GM18517 (cell line): ENCODE measurements around the gene CYP24A1.
"Not testable (repeated sequence)": the region's sequence is repeated elsewhere in the genome, so short reads cannot be mapped to it uniquely, and the experiment has no call there.

Experiments
- ATAC-seq: cut with Tn5 transposase; IDR thresholded peaks from one replicate; pipeline ENCODE4 v1.9.1; 2021; ENCODE audit warnings: mild to moderate bottlenecking, moderate library complexity; ENCODE audit not compliant: unreplicated experiment

The CYP24A1 gene

DNA sequence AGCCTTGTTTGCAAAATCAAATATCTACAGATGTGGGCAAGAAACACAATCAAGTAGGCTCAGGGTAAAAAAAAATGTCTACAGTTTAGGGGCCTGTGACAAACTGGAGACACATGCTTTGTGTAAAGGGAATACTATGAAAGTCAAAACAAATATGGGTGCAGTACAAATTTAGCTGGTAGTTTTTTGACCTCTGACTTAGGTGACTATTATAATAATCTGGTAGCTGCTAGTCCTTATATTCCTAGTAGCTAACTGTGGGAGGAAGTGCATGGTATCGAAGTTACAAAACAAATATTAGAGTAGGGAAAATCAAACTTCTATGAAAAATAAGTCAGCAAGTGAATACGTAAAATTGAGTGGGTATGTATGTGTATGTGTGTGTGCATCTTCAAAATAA, 35.4 kb downstream of the CYP24A1 start:
- ATAC-seq = no peak

DNA sequence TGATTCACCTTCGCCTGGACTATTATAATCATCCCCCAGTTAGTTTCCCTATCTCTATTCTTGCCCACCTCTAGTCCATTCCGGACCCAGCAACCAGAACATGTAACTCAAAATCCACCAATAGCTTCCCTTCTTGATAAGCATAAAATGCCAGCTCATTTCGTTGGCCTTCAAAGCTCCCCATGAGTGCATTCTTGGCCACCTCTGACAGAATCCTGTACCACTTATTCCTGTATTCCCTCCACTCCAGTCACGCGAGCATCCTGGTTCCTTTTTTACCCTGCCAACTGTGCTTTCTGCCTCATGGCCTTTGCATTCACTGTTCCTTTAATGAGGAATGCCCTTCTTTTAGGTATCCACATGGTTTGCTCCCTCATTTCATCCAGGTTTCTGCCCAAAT, 36.7 kb downstream of the CYP24A1 start:
- ATAC-seq = no peak

DNA sequence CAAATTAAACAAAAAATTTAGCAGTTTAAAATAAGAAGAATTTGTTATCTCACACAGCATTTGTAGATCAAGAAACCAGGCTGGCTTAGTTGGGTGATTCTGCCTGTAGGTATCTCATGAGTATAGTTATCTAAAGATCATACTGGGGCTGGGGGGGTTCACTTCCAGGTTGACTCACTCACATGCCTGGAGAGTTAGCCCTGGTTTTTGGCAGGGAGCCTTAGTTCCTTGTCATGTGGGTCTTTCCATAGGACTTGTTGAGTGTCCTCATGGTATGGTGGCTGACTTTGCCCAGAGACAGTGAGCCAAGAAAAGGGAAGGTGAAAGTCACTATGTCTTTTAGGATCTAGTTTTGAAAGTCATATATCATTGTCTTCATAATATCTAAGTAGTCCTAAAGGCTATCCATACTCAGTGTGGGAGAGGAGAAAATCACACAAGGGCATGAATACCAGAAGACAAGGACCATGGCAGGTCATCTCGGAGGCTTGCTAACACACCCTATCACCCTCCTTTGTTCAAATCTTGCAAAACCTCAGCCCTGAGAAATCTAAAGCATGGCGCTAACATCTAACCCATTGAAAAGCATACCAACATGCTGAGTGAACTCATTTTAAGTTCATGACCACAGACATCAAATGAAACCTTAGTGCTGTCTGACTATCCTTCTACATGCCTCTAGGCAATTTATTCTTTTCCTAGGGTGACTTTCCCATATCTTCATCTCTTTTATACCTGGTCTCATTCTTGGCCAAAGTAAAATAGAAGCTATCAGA, 39.2 kb downstream of the CYP24A1 start:
- ATAC-seq = no peak

DNA sequence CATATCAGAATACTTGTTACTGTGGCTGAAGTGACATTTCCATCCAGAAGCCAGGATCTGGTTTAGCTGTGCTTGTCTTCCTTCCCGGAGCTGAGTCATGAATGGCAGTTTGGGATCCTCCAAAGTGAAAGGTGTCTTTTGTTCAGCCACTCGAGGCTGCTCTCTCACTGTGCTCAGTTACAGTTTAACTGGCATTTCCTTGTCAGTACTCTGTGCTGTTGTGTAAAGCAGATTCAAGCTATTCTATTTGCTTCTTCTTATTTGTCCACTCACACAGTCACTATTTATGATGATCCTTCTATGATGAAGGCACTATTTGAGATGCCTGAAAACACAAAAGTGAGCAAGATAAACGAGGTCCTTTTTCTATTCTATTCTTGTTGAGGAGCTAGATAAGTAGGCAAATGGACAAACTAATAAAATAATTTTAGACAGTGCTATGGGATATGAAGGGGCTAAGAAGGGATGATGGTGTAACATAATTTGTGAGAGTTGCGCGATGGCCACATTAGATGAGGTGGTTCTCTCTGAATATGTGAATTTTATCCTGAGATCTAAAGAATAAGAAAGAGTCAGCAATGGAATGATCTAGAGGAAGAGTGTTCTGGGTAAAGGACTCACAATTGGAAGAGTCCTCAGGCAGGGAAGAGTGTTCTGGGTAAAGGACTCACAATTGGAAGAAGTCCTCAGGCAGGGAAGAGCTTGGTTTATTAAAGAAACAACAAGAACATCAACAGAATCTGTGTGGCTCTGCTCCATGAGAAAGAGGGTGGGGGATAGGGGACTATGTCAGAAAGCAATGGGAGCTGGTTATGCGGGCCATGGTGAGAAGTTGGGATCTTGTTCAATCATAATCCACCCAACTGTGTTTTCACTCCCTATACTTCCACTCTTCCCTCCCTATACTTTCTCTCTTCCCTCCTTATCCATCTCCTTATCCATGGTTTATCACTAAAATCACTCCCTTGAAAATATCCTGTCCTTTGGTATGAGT, 40.1 kb downstream of the CYP24A1 start:
- ATAC-seq = no peak

DNA sequence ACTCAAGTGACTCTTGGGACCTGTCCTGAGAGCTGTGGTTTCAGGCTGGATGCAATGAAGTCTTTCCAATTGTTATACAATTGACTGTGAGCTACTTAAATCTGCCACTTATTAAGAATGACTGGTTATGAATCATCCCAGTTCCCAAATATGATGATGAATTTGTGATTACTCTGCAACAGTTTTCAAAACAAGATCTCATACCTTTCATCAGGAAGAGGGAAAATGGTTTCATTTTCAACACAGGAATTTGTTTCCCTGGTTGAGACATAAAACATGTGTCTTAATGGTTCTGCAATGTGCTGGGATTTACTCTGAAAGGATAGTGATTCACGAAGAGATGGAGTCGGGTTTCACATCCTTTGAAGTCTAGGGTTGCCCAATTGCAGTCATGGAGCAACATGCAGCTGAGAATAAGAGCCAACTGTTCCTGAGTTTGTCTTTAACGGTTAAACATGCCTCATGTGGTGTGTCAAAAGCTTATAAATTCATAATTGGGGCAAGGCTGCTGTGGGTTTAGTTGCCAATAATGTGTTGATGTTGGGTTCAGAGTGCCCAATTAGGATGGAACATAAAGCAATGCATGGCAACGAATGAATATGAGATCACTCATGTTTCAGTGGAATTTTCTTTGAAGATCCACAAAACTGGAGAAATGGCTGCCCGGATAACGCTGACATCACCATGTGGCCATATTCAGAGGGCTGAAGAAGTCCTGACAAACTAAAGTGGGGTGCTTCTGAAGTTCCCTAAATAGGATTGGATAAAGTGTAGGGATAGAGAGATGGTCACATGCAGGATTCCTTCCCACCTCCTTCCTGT, 41.0 kb downstream of the CYP24A1 start:
- ATAC-seq = no peak

DNA sequence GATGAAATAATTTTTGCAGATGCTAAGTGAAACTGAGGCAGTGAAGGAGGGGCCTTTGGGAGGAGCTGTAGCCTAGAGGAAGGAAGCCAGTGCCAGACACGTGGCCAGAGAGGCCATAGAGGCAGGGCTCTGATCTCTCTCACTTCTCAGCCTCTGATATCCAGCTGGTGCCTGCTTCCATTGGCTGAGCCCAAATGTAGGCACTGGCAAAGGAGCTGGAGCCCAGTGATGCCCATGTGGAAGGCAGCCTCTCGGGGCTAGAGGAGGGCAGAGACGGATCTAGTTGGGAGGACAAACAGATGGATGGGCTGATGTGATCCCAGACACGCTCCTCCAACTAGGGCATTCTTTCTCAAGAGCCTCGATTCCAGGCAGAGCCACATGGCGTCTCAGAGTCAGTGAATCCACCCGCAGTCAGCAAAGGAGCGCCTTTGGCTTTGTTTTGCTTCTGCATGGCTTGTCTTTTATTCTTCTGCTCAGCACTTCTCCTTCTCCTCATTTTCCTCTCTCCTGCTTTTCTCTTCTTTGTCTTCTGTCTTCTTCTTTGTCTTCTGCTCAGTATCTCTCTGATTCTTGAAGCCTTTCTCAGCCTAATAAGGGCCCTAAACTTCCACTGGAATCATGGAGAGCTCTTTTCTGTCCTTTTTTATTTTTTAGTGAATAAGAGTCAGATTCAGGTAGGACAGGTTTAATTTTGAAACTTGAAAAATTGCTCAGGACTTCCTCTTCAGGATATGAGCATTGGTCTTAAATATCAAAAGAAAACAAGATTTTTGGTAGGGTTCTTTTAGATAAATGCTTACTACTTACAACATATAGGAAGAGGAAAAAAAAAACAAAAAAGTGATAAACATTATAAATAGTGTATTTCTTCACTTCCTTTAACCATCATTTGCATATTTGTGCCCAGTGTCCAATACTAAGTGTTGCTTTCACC, 41.8 kb downstream of the CYP24A1 start:
- ATAC-seq = no peak

DNA sequence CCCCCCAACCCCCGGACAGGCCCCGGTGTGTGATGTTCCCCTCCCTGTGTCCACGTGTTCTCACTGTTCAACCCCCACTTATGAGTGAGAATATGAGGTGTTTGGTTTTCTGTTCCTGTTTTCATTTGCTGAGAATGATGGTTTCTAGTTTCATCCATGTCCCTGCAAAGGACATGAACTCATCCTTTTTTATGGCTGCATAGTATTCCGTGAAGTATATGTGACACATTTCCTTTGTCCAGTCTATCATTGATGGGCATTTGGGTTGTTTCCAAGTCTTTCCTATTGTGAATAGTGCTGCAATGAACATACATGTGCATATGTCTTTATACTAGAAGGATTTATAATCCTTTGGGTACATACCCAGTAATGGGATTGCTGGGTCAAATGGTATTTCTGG, 42.7 kb downstream of the CYP24A1 start:
- ATAC-seq = not testable (repeated sequence)

DNA sequence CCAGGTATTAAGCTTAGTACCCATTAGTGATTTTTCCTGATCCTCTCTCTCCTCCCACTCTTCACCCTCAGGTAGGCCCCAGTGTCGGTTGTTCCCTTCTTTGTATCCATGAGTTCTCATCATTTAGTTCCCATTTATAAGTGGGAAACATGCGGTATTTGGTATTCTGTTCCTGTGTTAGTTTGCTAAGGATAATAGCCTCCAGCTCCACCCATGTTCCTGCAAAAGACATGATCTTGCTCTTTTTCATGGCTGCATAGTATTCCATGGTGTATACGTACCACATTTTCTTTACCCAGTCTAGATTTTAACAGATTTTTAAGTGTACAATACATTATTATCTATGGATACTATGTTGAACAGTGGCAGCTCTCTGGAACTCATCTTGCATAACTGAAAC, 44.4 kb downstream of the CYP24A1 start:
- ATAC-seq = no peak

DNA sequence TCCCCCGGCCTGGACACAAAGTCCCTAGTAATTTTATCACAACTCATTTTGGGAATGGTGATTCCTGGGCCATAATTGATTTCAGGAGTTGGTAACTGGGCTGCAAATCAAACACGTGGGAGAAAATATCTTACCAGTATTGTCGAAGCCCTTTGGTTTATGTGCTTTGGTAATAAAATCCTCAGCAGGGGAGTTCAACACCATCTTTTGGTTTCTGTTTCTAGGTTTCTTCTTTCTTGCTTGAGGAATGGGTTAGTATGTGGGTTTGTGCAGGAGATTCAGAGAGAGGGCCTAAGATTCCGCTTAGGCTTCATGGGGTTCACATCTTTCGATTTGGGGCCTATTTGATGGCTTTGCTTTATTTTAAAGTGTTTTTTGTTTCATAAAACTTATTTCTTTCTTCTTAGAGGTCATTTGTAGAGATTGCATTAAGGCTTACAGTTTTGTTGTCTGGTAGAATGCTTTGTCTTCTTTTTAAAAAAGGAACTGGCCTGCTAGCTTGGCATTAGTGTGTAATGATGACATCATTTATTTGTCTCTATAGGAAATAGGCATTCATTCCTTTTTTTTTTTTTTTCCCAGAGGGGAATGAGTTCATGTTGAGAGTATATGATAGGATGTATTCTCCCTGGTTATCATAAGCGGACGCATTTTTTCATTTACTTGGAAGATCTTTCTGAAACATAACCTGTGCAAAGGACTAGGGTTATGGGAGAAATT, 45.8 kb downstream of the CYP24A1 start:
- no peak for ATAC-seq

DNA sequence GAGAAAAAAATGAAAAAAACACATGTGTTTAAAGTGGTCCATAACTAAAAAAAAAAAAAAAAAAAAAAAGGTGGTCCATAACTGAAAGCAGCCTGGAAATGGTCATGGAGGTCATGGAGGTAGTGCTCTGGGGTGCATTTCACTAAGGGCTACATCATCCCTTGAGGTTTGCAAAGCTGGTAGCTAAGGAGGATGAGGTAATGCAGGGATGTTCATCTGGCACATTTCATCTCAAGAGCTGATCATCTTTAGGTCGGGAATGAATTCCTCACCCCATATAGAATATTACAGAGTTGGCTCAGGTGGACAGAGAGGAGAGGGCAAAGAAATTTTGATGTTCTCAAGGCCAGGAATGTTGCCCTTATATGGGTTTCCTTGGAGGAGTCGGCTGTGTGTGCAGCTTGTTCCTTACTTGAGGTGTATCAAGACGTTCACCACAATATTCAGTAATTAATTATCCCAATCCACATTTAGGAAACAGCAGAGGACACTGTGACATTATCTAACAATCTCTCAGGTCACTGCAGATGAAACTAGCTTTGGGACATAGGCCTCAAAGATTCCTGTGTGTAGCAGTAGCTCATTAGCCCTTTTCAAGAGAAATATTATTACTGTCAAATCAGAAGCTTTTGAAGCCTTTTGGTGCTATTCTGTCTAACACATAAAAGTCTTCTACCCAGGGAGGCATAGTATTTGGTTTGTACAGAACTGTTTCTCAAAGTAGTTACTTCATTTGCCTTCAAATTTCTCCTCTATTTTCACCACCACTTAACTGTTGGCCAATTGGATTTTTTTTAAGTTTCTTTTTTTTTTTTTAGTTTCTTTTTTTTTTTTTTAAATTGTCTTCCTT, 46.8 kb downstream of the CYP24A1 start:
- no peak for ATAC-seq

DNA sequence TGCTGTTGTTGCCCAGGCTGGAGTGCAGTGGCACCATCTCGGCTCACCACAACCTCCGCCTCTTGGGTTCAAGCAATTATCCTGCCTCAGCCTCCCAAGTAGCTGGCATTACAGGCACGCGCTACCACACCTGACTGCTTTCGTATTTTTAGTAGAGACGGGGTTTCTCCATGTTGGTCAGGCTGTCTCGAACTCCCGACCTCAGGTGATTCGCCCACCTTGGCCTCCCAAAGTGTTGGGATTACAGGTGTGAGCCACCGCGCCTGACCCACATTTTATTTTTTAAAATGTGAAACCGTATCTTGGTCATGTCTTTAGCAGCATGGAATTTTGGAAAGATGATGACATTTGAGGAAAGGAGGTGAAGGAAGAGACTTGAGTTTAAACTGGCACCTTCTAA, 47.5 kb downstream of the CYP24A1 start:
- not testable (repeated sequence) for ATAC-seq

DNA sequence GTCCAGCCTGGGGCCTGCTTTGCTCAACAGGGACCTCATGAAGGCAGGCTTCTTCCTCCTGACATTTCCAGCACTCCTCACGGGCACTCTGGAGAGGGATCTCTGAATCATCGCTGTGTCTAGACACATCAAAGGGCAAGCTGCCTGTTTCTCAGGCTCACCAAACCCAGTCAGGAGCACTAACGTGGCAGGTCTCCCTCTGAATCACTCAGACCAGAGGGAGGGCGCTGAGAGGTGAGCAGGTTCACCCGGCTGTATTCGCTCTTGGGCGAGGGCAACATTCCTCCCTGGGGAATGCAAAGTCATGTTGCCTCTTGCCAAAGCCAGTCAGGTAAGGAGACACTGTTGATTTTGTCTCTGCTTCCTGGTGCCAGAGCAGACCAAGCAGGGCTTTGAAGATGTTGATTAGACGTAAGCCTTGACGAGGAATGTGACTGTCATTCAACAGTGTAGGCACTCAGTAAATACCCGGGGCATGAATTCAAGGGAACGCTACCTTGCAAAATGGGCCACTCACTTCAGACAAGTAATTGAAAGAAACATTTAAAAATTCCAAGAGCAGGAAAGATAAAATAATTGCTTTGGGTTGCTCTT, 50.1 kb downstream of the CYP24A1 start:
- ATAC-seq = no peak

DNA sequence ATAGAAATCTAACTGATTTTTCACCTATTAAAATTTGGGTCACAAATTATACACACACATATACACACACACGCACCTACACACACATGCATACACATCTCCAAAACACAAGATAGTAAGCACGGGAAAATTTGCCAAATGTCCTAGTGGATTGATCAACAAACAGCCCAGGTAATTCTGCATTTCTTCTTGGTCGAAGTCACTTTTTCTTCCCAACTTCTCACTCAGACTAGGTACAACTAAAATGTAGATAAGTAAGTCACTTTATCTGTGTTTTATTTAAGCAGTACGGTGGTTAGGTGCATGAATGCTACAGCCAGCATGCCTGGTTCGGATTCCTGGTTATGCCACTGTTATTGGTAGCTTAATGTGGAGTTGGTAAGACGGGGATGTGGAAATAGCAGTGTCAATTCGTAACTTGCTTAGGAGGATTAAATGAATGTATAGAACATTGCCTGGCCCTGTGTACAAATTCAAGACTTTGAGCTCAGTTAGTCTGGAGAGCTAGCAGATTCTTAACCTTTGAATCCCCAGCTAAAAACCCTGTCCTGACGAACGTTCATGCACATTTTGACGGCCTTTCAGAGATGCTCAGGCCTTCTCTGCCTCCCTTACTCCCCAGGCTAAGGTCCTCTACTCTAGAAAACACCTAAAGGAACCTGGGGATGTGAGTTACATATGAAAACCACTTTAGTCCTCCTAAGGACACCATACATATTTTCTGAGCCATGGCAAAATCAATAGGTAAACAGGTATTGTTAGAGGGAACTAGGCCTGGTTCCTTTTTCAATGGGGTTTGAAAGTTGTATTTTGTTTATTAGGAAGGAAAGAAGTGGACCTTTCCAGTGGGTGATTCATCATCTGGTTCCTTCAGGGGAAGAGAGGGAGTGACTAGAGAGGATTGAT, 50.9 kb downstream of the CYP24A1 start:
- no peak for ATAC-seq

DNA sequence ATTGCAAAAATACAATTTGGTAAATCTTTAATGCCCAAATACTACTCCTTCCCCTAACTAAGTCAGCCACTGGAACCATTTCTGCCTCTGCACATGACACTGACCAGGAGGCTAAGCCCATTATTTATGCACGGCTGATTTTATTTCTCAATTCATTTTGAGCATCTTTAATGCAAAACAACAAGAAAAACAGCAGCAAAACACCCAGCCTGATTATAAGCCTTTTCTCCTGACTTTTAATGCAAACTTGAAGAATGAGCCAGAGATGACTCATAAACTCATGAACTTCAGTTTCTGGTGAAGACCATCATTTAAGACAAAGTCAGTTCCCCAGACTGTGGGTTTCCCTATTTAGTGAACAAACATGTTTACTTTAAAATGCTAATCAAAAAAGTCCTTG, 51.6 kb downstream of the CYP24A1 start:
- no peak for ATAC-seq

DNA sequence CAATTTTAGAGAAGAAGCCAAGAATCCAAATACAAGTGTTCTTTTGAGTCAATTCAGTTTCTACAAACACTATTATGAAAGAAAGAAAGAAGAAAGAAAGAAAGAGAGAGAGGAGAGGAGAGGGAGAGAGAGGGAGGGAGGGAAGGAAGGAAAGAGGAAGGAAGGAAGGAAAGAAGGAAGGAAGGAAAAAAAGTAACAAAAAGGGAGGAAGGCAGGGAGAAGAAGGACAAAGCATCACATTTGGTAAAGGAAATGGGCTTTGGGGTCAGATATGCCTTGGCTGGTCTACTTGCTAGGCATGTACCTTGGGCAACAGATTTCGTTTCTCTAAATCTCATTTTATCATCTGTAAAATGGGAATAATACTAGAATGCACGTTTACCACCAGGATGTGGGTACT, 54.0 kb downstream of the CYP24A1 start:
- no peak for ATAC-seq

DNA sequence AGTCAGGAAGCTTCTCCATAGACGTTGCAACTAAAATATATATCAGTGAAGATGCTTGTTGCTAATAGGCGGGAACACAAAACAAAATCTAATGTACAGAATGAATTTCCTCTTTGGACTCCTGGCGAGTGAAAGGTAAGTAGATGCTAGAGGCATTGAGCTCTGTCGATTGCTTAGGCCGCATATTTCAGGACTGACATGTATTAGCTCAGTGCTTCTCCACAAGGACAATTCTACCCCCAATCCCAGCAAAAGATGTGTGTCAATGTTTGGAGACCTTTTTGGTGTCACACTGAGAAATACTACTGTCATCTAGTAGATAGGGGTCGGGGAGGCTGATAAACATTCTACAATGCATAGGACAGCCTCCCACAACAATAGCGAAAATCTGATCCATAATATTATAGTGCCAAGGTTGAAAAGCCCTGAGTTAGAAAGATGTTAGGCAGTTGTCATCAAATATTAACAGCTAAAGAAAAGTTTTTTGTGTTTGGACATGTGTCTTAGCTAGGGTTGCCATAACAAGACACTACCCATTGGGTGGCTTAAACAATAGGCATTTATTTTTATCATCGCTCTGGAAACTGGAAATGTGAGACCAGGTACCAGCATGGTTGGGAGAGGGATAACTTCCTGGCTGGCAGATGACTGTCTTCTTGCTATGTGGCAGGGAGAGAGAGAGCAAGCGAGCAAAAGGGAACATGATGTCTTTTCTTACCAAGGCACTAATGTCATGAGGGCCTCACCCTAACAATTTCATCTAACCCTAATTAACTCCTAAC, 55.4 kb downstream of the CYP24A1 start:
- no peak for ATAC-seq
